B cell (primary cell): ENCODE measurements around the gene RAI2. TPM values are rescaled to one million over a fixed set of nuclear protein-coding genes. Genes with fewer than 3 reads are reported as not detected.

Experiments
- ATAC-seq: fragments of 200-7000 bp; cut with Tn5 transposase; one replicate; pipeline ENCODE4 v1.10.0; 2021; ENCODE audit warnings: low read depth, mild to moderate bottlenecking, moderate number of reproducible peaks, moderate library complexity
- CTCF ChIA-PET: fragments of 350-600 bp; sonication (Branson Sonifier 250); formaldehyde crosslinking; loops from one replicate; lab custom pipeline; 2021; ENCODE audit warnings: antibody characterized with exemption, inconsistent platforms; lab: Charles Lee
- POLR2A ChIA-PET: fragments of 350-600 bp; sonication (Branson Sonifier 250); formaldehyde crosslinking; loops from one replicate; lab custom pipeline; 2021; ENCODE audit warnings: antibody characterized with exemption; lab: Charles Lee
- DNase-seq: peaks from one replicate; pipeline ENCODE4 v3.0.0; 2013
- H2AFZ ChIP-seq: 2 replicates; pipeline ENCODE4 v1.6.1; 2012; ENCODE audit warnings: mild to moderate bottlenecking, low read depth, low read length; ENCODE audit not compliant: insufficient read depth, poor library complexity, severe bottlenecking
- H3K27ac ChIP-seq, 2 donors: 1 replicate in 1 of 2; 2 replicates in 1 of 2; pipeline ENCODE4 v1.5.1; 2012 to 2013; ENCODE audit warnings: low read length in 2 of 2, mild to moderate bottlenecking in 2 of 2, moderate library complexity in 1 of 2
- H3K27me3 ChIP-seq, 4 experiments: fragments of 200-600 bp in 1 of 4; sonication (generic) in 1 of 4; replicated peaks in 1 of 4; 1 replicate in 2 of 4; 2 replicates in 2 of 4; pipeline versions ENCODE4 v1.6.1 to v1.7.0; 2013 to 2016; ENCODE audit warnings: low read length in 3 of 4, mild to moderate bottlenecking in 2 of 4, mixed read lengths in 1 of 4, moderate library complexity in 1 of 4; ENCODE audit not compliant: insufficient read depth in 4 of 4, control insufficient read depth in 3 of 4; ENCODE audit errors: control extremely low read depth in 1 of 4
- H3K36me3 ChIP-seq, 2 experiments: replicated peaks in 1 of 2; 1 replicate in 1 of 2; 2 replicates in 1 of 2; pipeline versions ENCODE4 v1.6.1 to v1.7.1; 2013; ENCODE audit warnings: low read length in 1 of 2; ENCODE audit not compliant: insufficient read depth in 2 of 2, control insufficient read depth in 1 of 2; ENCODE audit errors: control extremely low read depth in 1 of 2, extremely low read depth in 1 of 2
- H3K4me1 ChIP-seq, 2 donors: fragments of 200-600 bp in 1 of 2; sonication (generic) in 1 of 2; 1 replicate in 1 of 2; 2 replicates in 1 of 2; pipeline versions ENCODE4 v1.5.1 to v1.6.1; 2013 to 2017; ENCODE audit warnings: low read length in 2 of 2; ENCODE audit not compliant: control insufficient read depth in 2 of 2, insufficient read depth in 2 of 2
- H3K4me2 ChIP-seq: replicated peaks from 2 replicates; pipeline ENCODE3; 2012; ENCODE audit warnings: mild to moderate bottlenecking, low read depth, low read length; ENCODE audit not compliant: poor library complexity, severe bottlenecking
- H3K4me3 ChIP-seq, 5 experiments: fragments of 200-600 bp in 1 of 5; sonication (generic) in 1 of 5; 1 replicate in 3 of 5; 2 replicates in 2 of 5; pipeline versions ENCODE4 v1.5.1 to v1.7.0; 2011 to 2016; ENCODE audit warnings: low read length in 4 of 5, mild to moderate bottlenecking in 4 of 5, low read depth in 2 of 5, control low read depth in 1 of 5, moderate library complexity in 1 of 5; ENCODE audit not compliant: insufficient read depth in 1 of 5; ENCODE audit errors: control extremely low read depth in 1 of 5, extremely low read depth in 1 of 5
- H3K79me2 ChIP-seq: fragments of 200-600 bp; sonication (generic); one replicate; pipeline ENCODE4 v1.6.0; 2016; ENCODE audit warnings: low read length; ENCODE audit not compliant: control insufficient read depth, insufficient read depth
- H3K9ac ChIP-seq: fragments of 200-600 bp; sonication (generic); 2 replicates; pipeline ENCODE4 v1.6.1; 2017; ENCODE audit warnings: mild to moderate bottlenecking, low read length, moderate library complexity
- H3K9me3 ChIP-seq, 3 donors: one replicate each; pipeline versions ENCODE4 v1.6.1 to v1.7.1; 2013; ENCODE audit warnings: low read length in 2 of 3; ENCODE audit not compliant: control insufficient read depth in 2 of 3, insufficient read depth in 1 of 3; ENCODE audit errors: control extremely low read depth in 1 of 3
- H4K20me1 ChIP-seq: 2 replicates; pipeline ENCODE4 v1.6.0; 2012; ENCODE audit warnings: mild to moderate bottlenecking, low read length; ENCODE audit not compliant: insufficient read depth, control insufficient read depth, poor library complexity, severe bottlenecking
- H3K27ac Mint-ChIP-seq: one replicate; pipeline ENCODE4 v1.8.0; 2021; ENCODE audit warnings: mixed read lengths
- H3K27me3 Mint-ChIP-seq: one replicate; pipeline ENCODE4 v1.8.0; 2021; ENCODE audit warnings: mixed read lengths
- H3K4me1 Mint-ChIP-seq: one replicate; pipeline ENCODE4 v1.8.0; 2021; ENCODE audit warnings: mixed read lengths
- H3K4me3 Mint-ChIP-seq: one replicate; pipeline ENCODE4 v1.8.0; 2021; ENCODE audit warnings: mixed read lengths
- H3K9me3 Mint-ChIP-seq: one replicate; pipeline ENCODE4 v1.8.0; 2022; ENCODE audit warnings: mixed read lengths; ENCODE audit not compliant: insufficient read depth
- EZH2 ChIP-seq: IDR thresholded peaks from 2 replicates; pipeline ENCODE4 v1.6.1; 2012; ENCODE audit warnings: borderline replicate concordance, low read depth, mild to moderate bottlenecking, moderate library complexity, low read length; ENCODE audit not compliant: insufficient read depth, poor library complexity, severe bottlenecking
- WGBS: methylation state at CpG from one replicate; pipeline ENCODE4 v1.1.5; 2013; ENCODE audit warnings: missing lambda C conversion rate; ENCODE audit not compliant: insufficient coverage; 5-methylcytosine and 5-hydroxymethylcytosine counted together
- intact Hi-C: fragments of 100-400 bp; cut with micrococcal nuclease; formaldehyde crosslinking; loops from one replicate; pipeline ENCODE4 v1.10.0; 2022
- polyA plus RNA-seq: library from polyadenylated mRNA; depleted of rRNA; stranded (reverse); fragments of >200 nt; gene quantifications from 2 replicates; pipeline ENCODE4 v1.2.3, GENCODE V29; 2012
- total RNA-seq, 2 donors: library from RNA; stranded (reverse); fragments of 120-200 nt in 1 of 2; gene quantifications; 1 replicate in 1 of 2; 2 replicates in 1 of 2; pipeline versions ENCODE4 v1.2.3 to v1.2.4, GENCODE V29; 2013 to 2022
- TF ChIP-seq, protein P1 (sequence below): fragments of 200-600 bp; IDR thresholded peaks from one replicate; pipeline ENCODE4 v1.8.0; 2022; ENCODE audit warnings: antibody characterized with exemption, mild to moderate bottlenecking

The RAI2 gene
- total and polyA plus RNA-seq, 2 donors (not counting 1 experiment from before 2014, with no cell fraction given): not detected

DNA sequence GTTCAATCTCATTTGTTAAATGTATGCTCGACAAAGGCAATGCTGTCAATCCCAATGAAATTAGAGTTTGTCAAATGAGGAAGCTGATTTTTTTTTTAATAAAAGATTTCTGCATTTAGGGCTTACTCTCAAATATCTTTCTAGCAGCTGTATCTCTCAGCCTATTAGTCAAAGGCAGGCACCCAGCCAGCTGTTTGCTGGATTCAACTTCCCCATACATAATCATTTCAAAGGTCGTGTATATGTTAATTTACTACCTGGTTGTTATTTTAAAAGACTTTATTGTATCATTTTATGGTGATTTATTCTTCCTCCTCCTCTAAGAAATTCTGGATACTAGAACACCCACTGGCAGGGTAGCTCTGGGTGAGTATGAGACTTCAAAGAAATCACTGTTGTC is 27.1 kb downstream of the RAI2 start:
- Histone ChIP-seq H4K20me1 (no peaks in the 10 kb centered on the region), H3K36me3 (no peaks in the 10 kb centered on the region), H3K79me2 (no peaks in the 10 kb centered on the region), H3K4me2 (no peak overlapping the region), H3K27ac (no peak overlapping the region), H3K4me1 (no peaks in the 10 kb centered on the region), H3K9ac (no peak overlapping the region), H2AFZ (no peak overlapping the region), H3K4me3 (no peak overlapping the region), H3K9me3 (no peaks in the 10 kb centered on the region), H3K27me3 (no peaks in the 10 kb centered on the region)
- POLR2A ChIA-PET: no interaction called here
- intact Hi-C loops: no loop called here
- Mint-ChIP-seq H3K4me3 (no peak overlapping the region), H3K27me3 (peaks cover 4% of the 10 kb centered on the region), H3K27ac (no peak overlapping the region), H3K9me3 (no peaks in the 10 kb centered on the region), H3K4me1 (no peaks in the 10 kb centered on the region)
- CTCF ChIA-PET: no interaction called here
- no CpG with 5 or more reads among the region's 2 CpGs for WGBS
- no peak for ATAC-seq
- no peak for DNase-seq
- TF ChIP-seq EZH2: no peak
- TF ChIP-seq, protein P1, sequence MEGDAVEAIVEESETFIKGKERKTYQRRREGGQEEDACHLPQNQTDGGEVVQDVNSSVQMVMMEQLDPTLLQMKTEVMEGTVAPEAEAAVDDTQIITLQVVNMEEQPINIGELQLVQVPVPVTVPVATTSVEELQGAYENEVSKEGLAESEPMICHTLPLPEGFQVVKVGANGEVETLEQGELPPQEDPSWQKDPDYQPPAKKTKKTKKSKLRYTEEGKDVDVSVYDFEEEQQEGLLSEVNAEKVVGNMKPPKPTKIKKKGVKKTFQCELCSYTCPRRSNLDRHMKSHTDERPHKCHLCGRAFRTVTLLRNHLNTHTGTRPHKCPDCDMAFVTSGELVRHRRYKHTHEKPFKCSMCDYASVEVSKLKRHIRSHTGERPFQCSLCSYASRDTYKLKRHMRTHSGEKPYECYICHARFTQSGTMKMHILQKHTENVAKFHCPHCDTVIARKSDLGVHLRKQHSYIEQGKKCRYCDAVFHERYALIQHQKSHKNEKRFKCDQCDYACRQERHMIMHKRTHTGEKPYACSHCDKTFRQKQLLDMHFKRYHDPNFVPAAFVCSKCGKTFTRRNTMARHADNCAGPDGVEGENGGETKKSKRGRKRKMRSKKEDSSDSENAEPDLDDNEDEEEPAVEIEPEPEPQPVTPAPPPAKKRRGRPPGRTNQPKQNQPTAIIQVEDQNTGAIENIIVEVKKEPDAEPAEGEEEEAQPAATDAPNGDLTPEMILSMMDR: no peak

DNA sequence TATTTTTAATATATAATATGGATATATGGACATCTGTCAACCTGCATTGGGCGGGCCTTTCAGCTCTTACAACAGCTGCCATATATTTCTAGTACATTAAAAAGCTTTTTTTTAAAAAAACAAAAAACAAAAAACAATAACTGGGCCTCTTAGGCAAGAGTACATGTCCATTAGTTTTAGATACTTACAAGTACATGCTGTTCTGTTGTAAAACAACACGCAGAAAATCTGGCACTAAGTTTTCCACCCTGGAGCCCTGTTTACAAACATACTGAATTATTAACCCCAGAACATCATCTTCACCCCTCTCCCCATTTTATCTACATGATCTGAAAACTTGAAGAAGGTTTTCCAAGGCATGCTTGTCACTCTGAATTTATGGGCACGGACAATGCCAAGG is 29.8 kb downstream of the RAI2 start:
- Mint-ChIP-seq H3K9me3 (no peaks in the 10 kb centered on the region), H3K4me3 (no peak overlapping the region), H3K27me3 (no peaks in the 10 kb centered on the region), H3K27ac (no peak overlapping the region), H3K4me1 (no peaks in the 10 kb centered on the region)
- Histone ChIP-seq H3K27ac (no peak overlapping the region), H3K79me2 (no peaks in the 10 kb centered on the region), H4K20me1 (no peaks in the 10 kb centered on the region), H2AFZ (no peak overlapping the region), H3K27me3 (no peaks in the 10 kb centered on the region), H3K4me3 (no peak overlapping the region), H3K9me3 (no peaks in the 10 kb centered on the region), H3K9ac (no peak overlapping the region), H3K4me2 (no peak overlapping the region), H3K4me1 (no peaks in the 10 kb centered on the region), H3K36me3 (no peaks in the 10 kb centered on the region)
- intact Hi-C loops: no loop called here
- POLR2A ChIA-PET: no interaction called here
- no peak for TF ChIP-seq EZH2
- TF ChIP-seq, protein P1: no peak
- CTCF ChIA-PET: no interaction called here
- ATAC-seq (no peak), DNase-seq (no peak)
- 100% methylated on average over 1 of the region's 3 CpGs for WGBS
